GM10266 (cell line): ENCODE results near the gene AIG1.

Source experiments
- DNase-seq: peaks from one replicate; pipeline ENCODE4 v3.0.0; 2012; ENCODE audit errors: extremely low spot score
- CTCF ChIP-seq: IDR thresholded peaks from 2 replicates; pipeline ENCODE4 v1.5.1; 2012; ENCODE audit warnings: mild to moderate bottlenecking, low read depth; ENCODE audit not compliant: control insufficient read depth, insufficient read depth; ENCODE audit errors: missing control alignments

AIG1 gene

GRCh38 chr6:143195349-143195845, 134.7 kb downstream of the AIG1 start:
- no peak for DNase-seq
- no peak for TF ChIP-seq CTCF

- no peak for DNase-seq
- TF ChIP-seq CTCF = no peak
These were observed 136.0 kb downstream of the AIG1 start for GRCh38 chr6:143196525-143197225.

GRCh38 chr6:143197377-143197776, 136.7 kb downstream of the AIG1 start:
- no peak for TF ChIP-seq CTCF
- DNase-seq = no peak

GRCh38 chr6:143198312-143198711, 137.6 kb downstream of the AIG1 start:
- no peak for TF ChIP-seq CTCF

GRCh38 chr6:143199291-143199690, 138.6 kb downstream of the AIG1 start:
- TF ChIP-seq CTCF = no peak
- no peak for DNase-seq

More at GRCh38 chr6:143198312-143198711, 137.6 kb downstream of the AIG1 start:
- no peak for DNase-seq

- no peak for TF ChIP-seq CTCF
These were observed 139.6 kb downstream of the AIG1 start for GRCh38 chr6:143200167-143200770.

GRCh38 chr6:143204045-143204444, 143.4 kb downstream of the AIG1 start:
- no peak for TF ChIP-seq CTCF
- no peak for DNase-seq

More at GRCh38 chr6:143200167-143200770, 139.6 kb downstream of the AIG1 start:
- DNase-seq = no peak
